Endothelial cell of umbilical vein (primary cell): Measurements from ENCODE around the gene VMP1.

Experiments
- CTCF ChIP-seq, 2 donors: IDR thresholded peaks; 1 replicate in 1 of 2; 2 replicates in 1 of 2; pipeline ENCODE4 v1.5.1; 2011; ENCODE audit warnings: low read length in 2 of 2, mild to moderate bottlenecking in 2 of 2, moderate library complexity in 2 of 2, control low read depth in 1 of 2, inconsistent platforms in 1 of 2, low read depth in 1 of 2; ENCODE audit not compliant: insufficient read depth in 1 of 2; ENCODE audit errors: extremely low read depth in 1 of 2
- EZH2 ChIP-seq: IDR thresholded peaks from 2 replicates; pipeline ENCODE4 v1.6.1; 2012; ENCODE audit warnings: borderline replicate concordance, low read depth, mild to moderate bottlenecking, moderate library complexity, low read length, inconsistent platforms; ENCODE audit not compliant: severe bottlenecking
- GATA2 ChIP-seq: IDR thresholded peaks from 2 replicates; pipeline ENCODE4 v1.7.0; 2011; ENCODE audit warnings: low read depth, mild to moderate bottlenecking, moderate library complexity, mixed read lengths, low read length; ENCODE audit not compliant: insufficient read length, insufficient read depth
- MAX ChIP-seq: IDR thresholded peaks from 2 replicates; pipeline ENCODE4 v1.6.1; 2011; ENCODE audit not compliant: insufficient read depth, insufficient read length
- POLR2A ChIP-seq: IDR thresholded peaks from 2 replicates; pipeline ENCODE4 v1.6.1; 2012; ENCODE audit warnings: low read depth, mild to moderate bottlenecking, control low read depth, low read length
- POLR2AphosphoS5 ChIP-seq: IDR thresholded peaks from 2 replicates; pipeline ENCODE4 v1.6.1; 2012; ENCODE audit warnings: low read depth, mild to moderate bottlenecking, control low read depth, low read length, moderate library complexity; ENCODE audit not compliant: insufficient read depth

- TF ChIP-seq CTCF (IDR thresholded peaks at IDR 0.05; ENCODE audit: extremely low read depth in 1 of 2, insufficient read depth in 1 of 2, low read depth in 1 of 2, low read length in 2 of 2): no peak
- no peak for TF ChIP-seq POLR2A
- TF ChIP-seq POLR2AphosphoS5: no peak
- TF ChIP-seq GATA2: no peak
- TF ChIP-seq EZH2: no peak
- TF ChIP-seq MAX: no peak
These were observed 151.5 kb downstream of the VMP1 start for GRCh38 chr17:59858932-59859331.
